Measurements from ENCODE around the gene AURKB. TPM values are rescaled to one million over a fixed set of nuclear protein-coding genes. Genes with fewer than 3 reads are reported as not detected.

The AURKB gene
- total RNA-seq, 2 donors from 2014 or later: 90.2 to 199 TPM

GRCh38 chr17:8156246-8156992 lies 54.0 kb downstream of the AURKB start:
- Mint-ChIP-seq H3K27ac (no peak overlapping the region), H3K4me3 (no peak overlapping the region), H3K27me3 (no peaks in the 10 kb centered on the region), H3K36me3 (peaks cover 8% of the 10 kb centered on the region), H3K4me1 (ENCODE audit: low read depth in 2 of 2) (peaks cover 34 to 56% of the 10 kb centered on the region in 2 donors), H3K9me3 (no peaks in the 10 kb centered on the region)
- peak; percentile 92 for ATAC-seq
- DNase-seq (ENCODE audit: low spot score): peak; percentile 100

- H3K27me3 Mint-ChIP-seq: no peaks in the 10 kb centered on the region
- DNase-seq (ENCODE audit: low spot score) (no peak), ATAC-seq (no peak)
- H3K4me3 Mint-ChIP-seq: no peak overlapping the region
- H3K9me3 Mint-ChIP-seq: no peaks in the 10 kb centered on the region
- H3K27ac Mint-ChIP-seq: no peak overlapping the region
- H3K36me3 Mint-ChIP-seq: peaks cover 8% of the 10 kb centered on the region
- peaks cover 31 to 53% of the 10 kb centered on the region in 2 donors for H3K4me1 Mint-ChIP-seq (ENCODE audit: low read depth in 2 of 2)
Measured at GRCh38 chr17:8155996-8156245, 54.5 kb downstream of the AURKB start.

GRCh38 chr17:8155231-8155995 lies 55.0 kb downstream of the AURKB start:
- no peak for DNase-seq (ENCODE audit: low spot score)
- Mint-ChIP-seq H3K27ac (no peak overlapping the region), H3K4me3 (no peak overlapping the region), H3K9me3 (no peaks in the 10 kb centered on the region), H3K4me1 (ENCODE audit: low read depth in 2 of 2) (peaks cover 26 to 50% of the 10 kb centered on the region in 2 donors), H3K27me3 (no peaks in the 10 kb centered on the region), H3K36me3 (peaks cover 6% of the 10 kb centered on the region)
- ATAC-seq: no peak

Other genes starting within 250 kb of the AURKB start
- not detected for gene GUCY2D, start 208.0 kb downstream of the AURKB start, total RNA-seq
- not detected for gene ALOX15B, start 171.5 kb downstream of the AURKB start, total RNA-seq
- under 1 TPM in 1 of 2 donors, not detected in 1; 0.62 TPM for gene ALOX12B, start 122.9 kb downstream of the AURKB start, total RNA-seq
- not detected for gene ALOXE3, start 92.1 kb downstream of the AURKB start, total RNA-seq
- gene HES7, start 86.5 kb downstream of the AURKB start, total RNA-seq: not detected
- 10 to 100 TPM; 16.9 to 42.7 TPM for gene PER1, start 58.2 kb downstream of the AURKB start, total RNA-seq
- gene VAMP2, start 47.6 kb downstream of the AURKB start, total RNA-seq: 10 to 100 TPM; 54.6 to 73.0 TPM
- gene TMEM107, start 34.2 kb downstream of the AURKB start, total RNA-seq: 10 to 100 TPM; 31.5 to 43.5 TPM
- 10 to 100 TPM; 10.4 to 11.6 TPM for gene BORCS6, start 20.4 kb downstream of the AURKB start, total RNA-seq
- 100 to 1,000 TPM in 1 of 2 donors, 10 to 100 TPM in 1; 79.6 to 110 TPM for gene CTC1, start 37.5 kb upstream of the AURKB start, total RNA-seq
- gene PFAS, start 38.7 kb upstream of the AURKB start, total RNA-seq: 100 to 1,000 TPM in 1 of 2 donors, 10 to 100 TPM in 1; 77.1 to 257 TPM
- 10 to 100 TPM; 46.9 to 62.8 TPM for gene RANGRF, start 78.1 kb upstream of the AURKB start, total RNA-seq
- 1 to 10 TPM; 4.4 to 5.2 TPM for gene SLC25A35, start 84.8 kb upstream of the AURKB start, total RNA-seq
- gene ARHGEF15, start 99.7 kb upstream of the AURKB start, total RNA-seq: not detected
- gene ODF4, start 129.3 kb upstream of the AURKB start, total RNA-seq: not detected
- 1,000 to 10,000 TPM in 1 of 2 donors, 100 to 1,000 TPM in 1; 884 to 1,221 TPM for gene RPL26, start 172.6 kb upstream of the AURKB start, total RNA-seq
- not detected for gene RNF222, start 187.3 kb upstream of the AURKB start, total RNA-seq
- gene NDEL1, start 225.3 kb upstream of the AURKB start, total RNA-seq: 100 to 1,000 TPM in 1 of 2 donors, 10 to 100 TPM in 1; 94.9 to 101 TPM